ENCODE results near the gene LRG1.

LRG1 gene

GRCh38 chr19:4524808-4525562 lies 14.9 kb downstream of the LRG1 start:
- DNase-seq: peak; percentile 48

GRCh38 chr19:4523306-4524110 lies 16.3 kb downstream of the LRG1 start:
- no peak for DNase-seq

GRCh38 chr19:4522291-4523002 lies 17.4 kb downstream of the LRG1 start:
- no peak for DNase-seq

GRCh38 chr19:4521888-4522242 lies 18.0 kb downstream of the LRG1 start:
- DNase-seq: no peak

GRCh38 chr19:4521170-4521887 lies 18.5 kb downstream of the LRG1 start:
- no peak for DNase-seq

- peak; percentile 27 for DNase-seq
Observed at GRCh38 chr19:4519521-4520277, 20.1 kb downstream of the LRG1 start.

- DNase-seq: no peak
Observed at GRCh38 chr19:4519172-4519496, 20.7 kb downstream of the LRG1 start.

GRCh38 chr19:4518345-4519171 lies 21.3 kb downstream of the LRG1 start, which contains the start of gene PLIN4:
PLIN4 (minus strand) TSS chr19:4518486; CDS start chr19:4518272, 214 bp downstream.
- peak; percentile 48 for DNase-seq

GRCh38 chr19:4517451-4518057 lies 22.3 kb downstream of the LRG1 start:
- DNase-seq: no peak

- DNase-seq: no peak
Observed at GRCh38 chr19:4516939-4517300, 22.9 kb downstream of the LRG1 start.

- DNase-seq: no peak
Observed at GRCh38 chr19:4516199-4516938, 23.5 kb downstream of the LRG1 start.

GRCh38 chr19:4515732-4516131 lies 24.1 kb downstream of the LRG1 start:
- no peak for DNase-seq

GRCh38 chr19:4513248-4513647 lies 26.6 kb downstream of the LRG1 start:
- no peak for DNase-seq

- no peak for DNase-seq
Observed at GRCh38 chr19:4512070-4512469, 27.8 kb downstream of the LRG1 start.

- no peak for DNase-seq
Observed at GRCh38 chr19:4511300-4512054, 28.4 kb downstream of the LRG1 start.

- no peak for DNase-seq
Observed at GRCh38 chr19:4510435-4511255, 29.2 kb downstream of the LRG1 start.

GRCh38 chr19:4508698-4509097 lies 31.1 kb downstream of the LRG1 start:
- DNase-seq: no peak

- DNase-seq: no peak
Observed at GRCh38 chr19:4507804-4508203, 32.0 kb downstream of the LRG1 start.

- DNase-seq: no peak
Observed at GRCh38 chr19:4507150-4507452, 32.7 kb downstream of the LRG1 start.

Data from NCI-H2171 treated with DMSO at 0.1 percent for 48 hours (cell line).